ENCODE results near the gene LRRC3. TPM values are rescaled to one million over a fixed set of nuclear protein-coding genes. Genes with fewer than 3 reads are reported as not detected.

Gene LRRC3
- total RNA-seq, 1 donor from 2014 or later, result 3.0 TPM

DNA sequence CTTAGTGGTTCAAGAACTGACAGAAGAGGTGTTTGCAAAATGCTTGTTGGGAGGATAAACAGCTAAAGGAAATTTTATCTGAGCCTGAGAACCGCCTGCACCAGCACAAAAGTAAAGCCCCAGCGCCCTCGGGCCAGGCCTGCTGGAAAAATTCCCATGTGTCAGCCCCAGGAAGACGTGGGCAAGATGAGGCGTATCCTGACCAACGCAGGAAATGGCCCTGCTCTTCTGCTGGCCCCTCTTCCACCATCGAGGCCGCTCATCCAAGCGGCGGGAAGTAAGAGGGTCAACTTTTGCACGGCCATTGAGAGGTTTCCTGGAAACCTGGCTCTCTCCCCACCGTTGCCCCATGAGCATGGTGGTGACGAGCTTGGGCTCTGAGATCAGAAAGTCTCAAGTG, 39.6 kb downstream of the LRRC3 start:
- H3K4me3 ChIP-seq (ENCODE audit: low read depth, low read length), result no peak overlapping the region
- TF ChIP-seq, protein P1, sequence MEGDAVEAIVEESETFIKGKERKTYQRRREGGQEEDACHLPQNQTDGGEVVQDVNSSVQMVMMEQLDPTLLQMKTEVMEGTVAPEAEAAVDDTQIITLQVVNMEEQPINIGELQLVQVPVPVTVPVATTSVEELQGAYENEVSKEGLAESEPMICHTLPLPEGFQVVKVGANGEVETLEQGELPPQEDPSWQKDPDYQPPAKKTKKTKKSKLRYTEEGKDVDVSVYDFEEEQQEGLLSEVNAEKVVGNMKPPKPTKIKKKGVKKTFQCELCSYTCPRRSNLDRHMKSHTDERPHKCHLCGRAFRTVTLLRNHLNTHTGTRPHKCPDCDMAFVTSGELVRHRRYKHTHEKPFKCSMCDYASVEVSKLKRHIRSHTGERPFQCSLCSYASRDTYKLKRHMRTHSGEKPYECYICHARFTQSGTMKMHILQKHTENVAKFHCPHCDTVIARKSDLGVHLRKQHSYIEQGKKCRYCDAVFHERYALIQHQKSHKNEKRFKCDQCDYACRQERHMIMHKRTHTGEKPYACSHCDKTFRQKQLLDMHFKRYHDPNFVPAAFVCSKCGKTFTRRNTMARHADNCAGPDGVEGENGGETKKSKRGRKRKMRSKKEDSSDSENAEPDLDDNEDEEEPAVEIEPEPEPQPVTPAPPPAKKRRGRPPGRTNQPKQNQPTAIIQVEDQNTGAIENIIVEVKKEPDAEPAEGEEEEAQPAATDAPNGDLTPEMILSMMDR (conservative IDR thresholded peaks at IDR 0.05; ENCODE audit: low read depth, low read length), result no peak
- DNase-seq (ENCODE audit: low read depth), result no peak

GRCh38 chr21:44495611-44496563, 40.6 kb downstream of the LRRC3 start:
- TF ChIP-seq, protein P1 (conservative IDR thresholded peaks at IDR 0.05; ENCODE audit: low read depth, low read length), result no peak
- DNase-seq (ENCODE audit: low read depth), result no peak
- no peak overlapping the region for H3K4me3 ChIP-seq (ENCODE audit: low read depth, low read length)

DNA sequence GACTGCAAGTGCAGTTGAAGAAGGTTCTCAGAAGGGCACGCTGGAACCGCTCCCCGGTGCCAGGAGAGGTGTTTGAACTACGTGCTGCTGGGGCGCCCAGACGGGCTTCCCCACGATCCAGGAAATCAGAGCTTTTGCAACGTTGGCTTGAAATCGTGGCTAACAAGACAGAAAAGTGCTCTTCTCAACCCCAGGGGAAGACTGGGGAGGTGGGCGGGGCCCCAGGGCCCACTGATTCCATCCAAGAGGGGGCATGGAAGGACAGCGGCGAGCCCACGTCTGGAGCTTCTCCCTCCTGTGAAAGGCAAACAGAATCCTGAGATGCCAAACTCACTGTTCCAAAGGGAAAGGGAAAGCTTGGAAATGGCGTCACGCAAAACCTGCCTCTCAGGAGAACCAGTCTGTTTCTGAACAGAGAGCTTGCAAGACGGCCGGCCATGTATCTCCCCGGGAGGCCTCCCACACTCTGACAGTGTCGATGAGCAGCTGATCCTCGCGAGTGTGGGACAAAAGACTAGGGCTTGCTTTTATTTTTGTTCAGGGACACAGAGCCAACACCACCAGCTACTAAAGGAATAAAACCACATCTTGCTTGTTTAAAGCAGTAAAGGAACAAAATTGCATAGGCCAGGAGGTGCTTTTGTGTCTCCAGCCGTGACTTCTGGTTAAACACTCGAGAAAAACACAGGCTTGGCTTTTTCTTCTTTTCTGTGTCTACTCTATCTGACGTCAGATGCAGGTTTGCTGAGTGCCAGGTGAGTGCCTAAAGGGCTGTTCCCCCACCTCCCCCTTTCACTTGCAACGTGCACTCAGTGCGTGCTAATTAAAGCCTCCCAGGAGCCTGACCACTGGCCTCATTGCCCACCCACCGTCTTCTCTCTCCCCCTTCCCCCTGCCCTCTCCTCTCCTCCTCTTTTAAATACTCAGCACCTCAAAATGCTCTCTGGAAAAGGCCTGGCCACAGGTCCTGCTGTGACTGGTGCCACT, 41.5 kb downstream of the LRRC3 start:
- DNase-seq (ENCODE audit: low read depth), result no peak
- no peak overlapping the region for H3K4me3 ChIP-seq (ENCODE audit: low read depth, low read length)
- TF ChIP-seq, protein P1 (conservative IDR thresholded peaks at IDR 0.05; ENCODE audit: low read depth, low read length), result no peak

GRCh38 chr21:44497703-44498126, 42.4 kb downstream of the LRRC3 start:
- TF ChIP-seq, protein P1 (conservative IDR thresholded peaks at IDR 0.05; ENCODE audit: low read depth, low read length), result no peak
- no peak overlapping the region for H3K4me3 ChIP-seq (ENCODE audit: low read depth, low read length)

GRCh38 chr21:44498280-44499210, 43.2 kb downstream of the LRRC3 start:
- TF ChIP-seq, protein P1 (conservative IDR thresholded peaks at IDR 0.05; ENCODE audit: low read depth, low read length), result no peak
- no peak overlapping the region for H3K4me3 ChIP-seq (ENCODE audit: low read depth, low read length)
- no peak for DNase-seq (ENCODE audit: low read depth)

More at GRCh38 chr21:44497703-44498126, 42.4 kb downstream of the LRRC3 start:
- DNase-seq (ENCODE audit: low read depth), result no peak

- no peak overlapping the region for H3K4me3 ChIP-seq (ENCODE audit: low read depth, low read length)
- TF ChIP-seq, protein P1 (conservative IDR thresholded peaks at IDR 0.05; ENCODE audit: low read depth, low read length), result no peak
- DNase-seq (ENCODE audit: low read depth), result no peak
Measured at GRCh38 chr21:44499211-44499560, 43.9 kb downstream of the LRRC3 start.

Measured in epithelial cell of proximal tubule (primary cell).